Sigmoid colon (tissue), 3 donors: ENCODE data around the gene PDE11A.

Experiments used
- CTCF ChIP-seq, 4 experiments: fragments of 450-650 bp in 3 of 4; fragments of 200-600 bp in 1 of 4; IDR thresholded peaks; one replicate each; pipeline ENCODE4 v1.5.1; 2016 to 2019; ENCODE audit warnings: antibody characterized with exemption in 4 of 4, mild to moderate bottlenecking in 3 of 4, moderate library complexity in 2 of 4
- POLR2A ChIP-seq, 2 donors: fragments of 450-650 bp; IDR thresholded peaks; one replicate each; pipeline ENCODE4 v1.6.1; 2016; ENCODE audit warnings: antibody characterized with exemption in 2 of 2, mild to moderate bottlenecking in 2 of 2, moderate library complexity in 2 of 2

DNA sequence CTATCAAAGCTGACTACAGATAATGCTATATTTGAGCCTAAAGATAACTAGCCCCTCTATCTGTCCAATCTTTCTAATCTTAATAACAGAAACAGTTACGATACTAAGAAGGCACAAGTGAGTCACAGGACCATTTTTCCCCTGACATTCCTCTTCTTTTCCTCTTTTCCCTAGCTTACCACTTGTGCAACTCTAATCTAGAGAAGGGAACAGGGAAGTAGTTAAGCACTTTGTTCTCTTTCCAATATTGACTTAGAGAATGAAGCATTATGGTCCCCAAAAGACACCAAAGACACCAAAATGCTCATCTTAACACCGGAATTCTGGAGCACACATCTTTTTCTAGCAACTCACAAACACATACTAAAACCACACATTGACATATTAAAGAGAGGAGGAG is 1.8 kb downstream of the PDE11A start:
- no peak for TF ChIP-seq POLR2A (IDR thresholded peaks at IDR 0.05)
- no peak for TF ChIP-seq CTCF (IDR thresholded peaks at IDR 0.05)
